Measurements from ENCODE around the gene DNTTIP2. TPM values are rescaled to one million over a fixed set of nuclear protein-coding genes. Genes with fewer than 3 reads are reported as not detected.

Gene DNTTIP2
- total RNA-seq, 4 donors from 2014 or later, result 15.7 to 52.8 (median 37.4) TPM

DNA sequence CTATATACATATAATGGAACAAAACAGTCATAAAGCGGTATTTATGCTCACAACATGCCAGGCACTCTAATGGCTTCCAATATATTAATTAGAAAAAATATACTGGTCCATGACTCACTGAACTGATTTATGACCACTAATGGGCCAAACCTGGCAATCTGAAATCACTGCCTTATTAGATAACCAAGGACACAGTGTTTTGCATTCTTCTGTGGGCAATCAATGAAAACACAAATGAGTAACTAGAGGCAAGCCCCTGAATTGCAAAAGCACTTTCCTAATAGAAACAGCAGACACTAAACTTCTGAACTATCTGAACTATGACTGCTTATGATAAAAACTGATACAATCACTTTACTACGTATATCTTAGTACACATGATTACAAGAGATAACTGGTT is 26.7 kb upstream of the DNTTIP2 start:
- no peak for DNase-seq
- H3K27ac ChIP-seq, result no peak overlapping the region
- H3K27me3 ChIP-seq, result no peaks in the 10 kb centered on the region
- peaks cover 0 to 5% (median 0%) of the 10 kb centered on the region in 3 donors for H3K36me3 ChIP-seq
- H3K4me1 ChIP-seq, result peaks cover 0 to 45% (median 6%) of the 10 kb centered on the region in 4 donors
- TF ChIP-seq, protein P1, sequence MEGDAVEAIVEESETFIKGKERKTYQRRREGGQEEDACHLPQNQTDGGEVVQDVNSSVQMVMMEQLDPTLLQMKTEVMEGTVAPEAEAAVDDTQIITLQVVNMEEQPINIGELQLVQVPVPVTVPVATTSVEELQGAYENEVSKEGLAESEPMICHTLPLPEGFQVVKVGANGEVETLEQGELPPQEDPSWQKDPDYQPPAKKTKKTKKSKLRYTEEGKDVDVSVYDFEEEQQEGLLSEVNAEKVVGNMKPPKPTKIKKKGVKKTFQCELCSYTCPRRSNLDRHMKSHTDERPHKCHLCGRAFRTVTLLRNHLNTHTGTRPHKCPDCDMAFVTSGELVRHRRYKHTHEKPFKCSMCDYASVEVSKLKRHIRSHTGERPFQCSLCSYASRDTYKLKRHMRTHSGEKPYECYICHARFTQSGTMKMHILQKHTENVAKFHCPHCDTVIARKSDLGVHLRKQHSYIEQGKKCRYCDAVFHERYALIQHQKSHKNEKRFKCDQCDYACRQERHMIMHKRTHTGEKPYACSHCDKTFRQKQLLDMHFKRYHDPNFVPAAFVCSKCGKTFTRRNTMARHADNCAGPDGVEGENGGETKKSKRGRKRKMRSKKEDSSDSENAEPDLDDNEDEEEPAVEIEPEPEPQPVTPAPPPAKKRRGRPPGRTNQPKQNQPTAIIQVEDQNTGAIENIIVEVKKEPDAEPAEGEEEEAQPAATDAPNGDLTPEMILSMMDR (IDR thresholded peaks at IDR 0.05), result no peak
- no peak for TF ChIP-seq POLR2A (IDR thresholded peaks at IDR 0.05)
- no peaks in the 10 kb centered on the region for H3K9me3 ChIP-seq
- no peak overlapping the region for H3K4me3 ChIP-seq

DNA sequence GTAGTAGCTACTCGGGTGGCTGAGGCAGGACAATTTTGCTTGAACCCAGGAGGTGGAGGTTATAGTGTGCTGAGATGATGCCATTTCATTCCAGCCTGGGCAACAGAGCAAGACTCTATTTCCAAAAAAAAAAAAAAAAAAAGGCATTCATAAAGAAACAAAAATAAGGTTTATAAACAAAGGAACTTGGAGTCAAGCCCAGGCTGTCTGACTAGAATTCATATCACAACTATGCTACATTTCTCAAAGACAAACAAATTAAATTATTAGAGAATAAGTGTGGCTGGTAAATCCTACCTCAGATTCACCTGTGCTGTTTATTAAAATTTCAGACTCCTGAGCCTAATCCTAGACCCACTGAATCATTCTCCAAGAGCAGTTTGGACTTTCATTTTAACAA is 26.0 kb upstream of the DNTTIP2 start:
- peaks cover 0 to 12% (median 0%) of the 10 kb centered on the region in 3 donors for H3K36me3 ChIP-seq
- H3K4me1 ChIP-seq, result peaks cover 0 to 45% (median 6%) of the 10 kb centered on the region in 4 donors
- H3K27me3 ChIP-seq, result no peaks in the 10 kb centered on the region
- no peaks in the 10 kb centered on the region for H3K9me3 ChIP-seq
- H3K4me3 ChIP-seq, result no peak overlapping the region
- peak overlapping the region in 3 of 4 donors; percentile 8 to 51 (median 20) for H3K27ac ChIP-seq
- DNase-seq, result no peak
- TF ChIP-seq POLR2A (IDR thresholded peaks at IDR 0.05), result no peak
- TF ChIP-seq, protein P1 (IDR thresholded peaks at IDR 0.05), result no peak

DNA sequence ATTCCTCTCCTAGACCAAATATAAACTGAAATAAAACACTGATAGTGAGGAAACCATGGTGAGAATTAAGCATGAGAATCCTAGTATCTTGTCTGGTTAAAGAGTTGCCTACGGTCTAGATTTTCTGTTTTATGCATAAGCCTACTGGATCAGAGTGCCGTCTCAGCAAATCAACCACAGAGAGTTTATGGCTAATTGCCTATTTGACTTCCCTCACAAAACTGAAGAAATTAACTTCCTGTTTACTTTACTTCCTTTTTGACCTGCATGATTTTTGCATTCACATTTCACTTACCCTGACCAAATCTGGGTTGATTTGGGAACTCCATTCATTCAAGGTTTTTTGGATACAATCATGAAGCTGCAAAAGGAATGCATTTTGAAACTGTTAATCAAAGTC is 25.2 kb upstream of the DNTTIP2 start:
- Histone ChIP-seq H3K4me3 (no peak overlapping the region), H3K4me1 (peaks cover 0 to 45% (median 6%) of the 10 kb centered on the region in 4 donors), H3K27me3 (no peaks in the 10 kb centered on the region), H3K27ac (peak overlapping the region in 3 of 4 donors; percentile 2 to 51 (median 8)), H3K36me3 (peaks cover 0 to 14% (median 0%) of the 10 kb centered on the region in 3 donors), H3K9me3 (no peaks in the 10 kb centered on the region)
- TF ChIP-seq, protein P1 (IDR thresholded peaks at IDR 0.05), result no peak
- no peak for TF ChIP-seq POLR2A (IDR thresholded peaks at IDR 0.05)
- DNase-seq, result no peak

DNA sequence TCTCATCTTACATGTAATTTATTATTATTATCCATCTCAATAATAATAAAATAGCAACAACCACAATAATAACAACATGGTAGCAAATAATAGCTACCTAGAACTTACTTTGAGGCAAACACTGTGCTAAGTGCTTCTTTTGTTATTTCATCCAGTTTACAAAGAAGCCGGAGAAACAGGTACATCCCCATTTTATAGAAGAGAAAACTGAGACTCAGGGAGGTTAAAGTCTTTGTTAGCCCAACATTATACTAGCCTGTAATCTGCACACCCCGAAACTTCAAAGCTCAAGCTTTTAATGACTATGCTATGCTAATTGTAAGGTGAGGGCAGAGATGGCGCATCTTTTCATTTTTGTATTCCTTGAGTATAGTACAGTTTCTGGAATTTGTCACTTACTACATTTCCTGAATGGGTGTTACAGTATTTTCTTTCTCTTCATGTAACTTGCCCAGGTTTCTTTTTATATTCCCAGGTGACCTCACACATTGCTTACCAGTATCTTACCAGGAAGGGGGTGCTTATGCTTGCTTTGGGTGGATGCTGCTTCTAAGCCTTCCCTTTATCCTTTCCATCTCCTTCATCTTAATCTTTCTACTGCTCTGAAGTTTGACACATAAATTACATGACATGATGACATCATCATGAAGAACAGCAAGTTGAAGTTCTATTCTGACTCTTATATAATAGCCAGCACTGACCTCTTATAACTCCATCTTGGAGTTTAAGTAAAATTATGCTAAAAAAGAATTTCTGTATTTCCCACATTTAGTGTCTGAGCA is 21.9 kb upstream of the DNTTIP2 start:
- H3K9me3 ChIP-seq, result no peaks in the 10 kb centered on the region
- TF ChIP-seq POLR2A (IDR thresholded peaks at IDR 0.05), result no peak
- TF ChIP-seq, protein P1 (IDR thresholded peaks at IDR 0.05), result no peak
- H3K27ac ChIP-seq, result no peak overlapping the region
- no peaks in the 10 kb centered on the region for H3K27me3 ChIP-seq
- H3K36me3 ChIP-seq, result peaks cover 0 to 23% (median 0%) of the 10 kb centered on the region in 3 donors
- no peak for DNase-seq
- H3K4me1 ChIP-seq, result peaks cover 0 to 22% (median 0%) of the 10 kb centered on the region in 4 donors
- no peak overlapping the region for H3K4me3 ChIP-seq

DNA sequence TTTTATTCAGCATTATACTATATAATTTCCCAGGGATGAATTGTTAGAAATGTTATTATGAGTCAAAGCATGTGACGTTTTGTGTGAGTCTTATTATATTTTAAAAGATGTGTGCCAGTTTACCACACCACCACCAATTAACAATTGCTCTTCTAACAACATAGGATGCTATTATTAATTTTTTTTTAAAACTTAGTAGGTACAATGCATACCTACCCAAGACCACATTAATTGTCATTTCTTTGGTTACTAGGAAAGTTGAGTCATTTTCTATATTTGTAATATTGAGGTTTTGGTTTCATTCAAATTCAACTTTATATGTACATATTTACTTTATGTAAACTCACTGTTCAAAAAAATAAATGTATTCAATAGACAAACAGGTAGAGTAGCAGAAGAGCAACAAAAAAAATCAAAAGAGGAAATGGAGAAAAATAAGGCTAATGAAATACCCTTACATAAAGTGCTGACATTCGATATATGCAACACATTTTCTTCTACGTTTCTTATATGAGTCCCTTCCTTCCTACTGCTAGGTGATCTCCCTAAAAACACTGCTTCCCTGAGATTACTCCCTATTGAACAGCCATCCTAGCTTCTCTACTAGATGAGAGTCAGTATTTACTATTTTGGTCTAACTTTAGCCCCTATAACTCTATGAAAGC is 20.7 kb upstream of the DNTTIP2 start:
- H3K4me1 ChIP-seq, result peaks cover 0 to 13% (median 0%) of the 10 kb centered on the region in 4 donors
- no peaks in the 10 kb centered on the region for H3K27me3 ChIP-seq
- peaks cover 0 to 27% (median 0%) of the 10 kb centered on the region in 3 donors for H3K36me3 ChIP-seq
- H3K9me3 ChIP-seq, result no peaks in the 10 kb centered on the region
- H3K4me3 ChIP-seq, result no peak overlapping the region
- no peak for TF ChIP-seq POLR2A (IDR thresholded peaks at IDR 0.05)
- TF ChIP-seq, protein P1 (IDR thresholded peaks at IDR 0.05), result no peak
- DNase-seq, result no peak
- no peak overlapping the region for H3K27ac ChIP-seq

Measured in Peyer's patch (tissue), 4 donors.